ENCODE results near the gene NOD1.

DNA sequence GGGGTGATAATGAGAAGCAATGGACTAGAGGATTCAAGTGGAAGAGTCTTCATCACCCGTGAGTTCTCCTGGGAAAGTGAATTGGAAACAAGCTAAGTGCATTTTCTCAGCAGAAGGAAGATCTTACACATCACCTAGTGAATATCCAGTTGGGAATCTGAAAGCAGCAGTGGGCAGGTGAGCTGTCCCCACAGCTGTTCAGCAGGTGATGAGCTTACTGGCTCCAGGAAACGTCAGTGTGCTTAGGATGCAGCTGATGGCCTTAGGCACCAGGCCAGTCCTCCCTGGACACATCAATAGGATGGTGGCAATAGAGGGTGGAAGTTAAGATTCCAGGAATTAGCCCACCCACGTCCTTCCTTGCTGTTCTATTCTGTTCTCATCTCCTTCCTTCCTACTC is 66.7 kb downstream of the NOD1 start:
- TF ChIP-seq HNF4A (CRISPR knock-in tag; IDR thresholded peaks at IDR 0.05) (no peak), CBX1 (IDR thresholded peaks at IDR 0.05; ENCODE audit: low read depth) (no peak), CREB1 (IDR thresholded peaks at IDR 0.05) (no peak), CREB1 (CRISPR knock-in tag; IDR thresholded peaks at IDR 0.05) (no peak)

Measured in HepG2 (cell line).